Measurements from ENCODE around the gene HMOX2.

DNA sequence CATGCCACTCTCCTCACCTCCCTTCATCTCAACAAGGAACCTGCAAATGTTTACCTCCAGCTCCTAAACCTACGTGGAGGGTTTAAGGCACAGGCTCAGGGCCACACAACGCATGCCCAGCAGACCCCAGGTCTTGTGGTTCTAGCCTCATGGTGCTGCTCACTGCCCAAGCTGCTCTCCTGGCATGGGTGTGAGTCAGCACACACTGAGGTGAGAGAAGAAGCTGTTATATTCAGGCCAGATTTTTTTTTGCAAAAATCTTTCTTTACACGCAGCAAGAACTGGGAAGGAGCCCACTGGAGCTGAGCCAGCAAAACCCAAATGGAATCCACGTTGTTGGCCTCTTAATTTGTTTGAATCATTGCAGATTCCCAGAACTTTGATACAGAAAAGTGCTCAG, 74.4 kb downstream of the HMOX2 start:
- TF ChIP-seq EZH2 (IDR thresholded peaks at IDR 0.05), result no peak
- TF ChIP-seq POLR2AphosphoS5 (IDR thresholded peaks at IDR 0.05; ENCODE audit: borderline replicate concordance, low read depth, low read length), result no peak
- no peak for TF ChIP-seq FOXP2 (optimal IDR thresholded peaks at IDR 0.05; ENCODE audit: control extremely low read depth, extremely low read length, insufficient read depth)

Measured in SK-N-MC (cell line).